HG03432 (cell line): ENCODE measurements around the gene PRDM16.

ENCODE experiments used
- ATAC-seq: cut with Tn5 transposase; IDR thresholded peaks from one replicate; pipeline ENCODE4 v1.9.1; 2021; ENCODE audit warnings: mild to moderate bottlenecking, moderate library complexity; ENCODE audit not compliant: unreplicated experiment

Gene PRDM16

DNA sequence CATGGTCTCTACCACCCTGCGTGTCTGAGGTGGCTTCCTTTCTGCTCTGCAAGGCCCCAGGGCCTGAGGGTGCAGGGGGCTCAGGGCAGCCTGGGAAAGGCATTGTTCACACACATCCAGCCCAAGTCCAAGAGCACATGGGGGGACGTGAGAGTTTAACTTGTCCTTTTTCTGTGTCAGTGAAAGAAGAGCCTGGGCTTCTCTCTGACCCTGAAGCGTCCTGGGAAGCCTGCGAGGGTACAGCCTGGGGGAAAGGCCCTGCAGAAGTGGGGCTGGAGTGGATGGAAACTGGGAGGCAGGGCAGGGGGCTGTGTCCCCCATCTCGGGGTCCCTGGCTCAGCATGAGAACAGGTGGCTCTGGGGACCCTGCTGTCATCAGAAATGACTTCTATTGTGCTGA, 181.6 kb downstream of the PRDM16 start:
- ATAC-seq: no peak

GRCh38 chr1:3251099-3251806, 182.2 kb downstream of the PRDM16 start:
- ATAC-seq: no peak

DNA sequence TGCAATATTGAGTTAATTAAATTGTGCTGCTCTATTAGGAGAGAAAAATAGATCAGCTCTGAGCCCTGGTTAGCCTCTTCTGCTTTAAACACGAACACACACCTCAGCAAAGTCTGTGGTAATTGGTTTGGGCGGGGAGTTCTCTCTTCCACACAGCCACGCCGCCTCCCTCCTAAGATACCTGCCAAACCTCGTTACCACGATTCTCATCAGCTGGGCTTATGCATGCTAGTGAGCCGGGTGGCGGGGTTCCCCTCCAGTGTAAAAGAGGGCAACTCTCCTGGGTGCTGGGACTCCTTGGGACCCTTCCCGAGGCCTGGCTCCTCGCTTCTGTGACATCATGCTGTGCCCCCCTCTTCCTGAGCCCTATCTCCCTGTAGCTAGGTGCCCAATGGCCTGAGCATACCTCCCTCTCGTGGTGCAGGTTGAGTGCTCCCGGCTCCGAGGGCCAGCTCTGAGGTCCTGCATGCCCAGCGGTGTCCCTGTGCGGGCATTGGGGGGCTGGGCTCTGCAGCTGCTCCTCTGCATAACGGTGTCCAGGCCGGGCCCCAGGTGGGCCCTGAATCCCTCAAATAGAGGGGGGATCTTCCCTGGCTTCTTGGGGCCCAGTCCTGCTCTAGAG, 182.9 kb downstream of the PRDM16 start:
- no peak for ATAC-seq

GRCh38 chr1:3255680-3256079, 186.7 kb downstream of the PRDM16 start:
- no peak for ATAC-seq

DNA sequence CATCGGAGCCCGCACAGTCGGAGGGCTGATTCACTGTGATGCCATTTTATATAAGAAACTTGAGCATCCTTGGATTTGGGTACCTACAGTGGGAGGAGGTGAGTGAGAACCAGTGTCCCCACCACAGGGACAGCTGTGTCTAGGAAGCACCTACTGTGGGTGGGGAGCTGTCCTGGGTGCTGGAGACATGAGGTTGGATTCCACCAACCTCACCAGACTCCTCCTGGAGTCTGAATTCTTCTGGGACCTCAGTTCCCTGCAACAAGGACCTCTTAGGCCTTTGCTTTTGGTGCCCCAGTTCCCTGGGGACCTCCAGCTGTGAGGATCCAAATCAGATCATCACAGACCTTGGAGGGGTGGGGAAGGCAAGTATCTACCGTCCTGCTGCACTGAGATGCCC, 188.8 kb downstream of the PRDM16 start:
- ATAC-seq: no peak

- ATAC-seq: no peak
Measured at GRCh38 chr1:3258386-3259003, 189.5 kb downstream of the PRDM16 start.

- ATAC-seq: no peak
Measured at GRCh38 chr1:3259020-3259419, 190.0 kb downstream of the PRDM16 start.

DNA sequence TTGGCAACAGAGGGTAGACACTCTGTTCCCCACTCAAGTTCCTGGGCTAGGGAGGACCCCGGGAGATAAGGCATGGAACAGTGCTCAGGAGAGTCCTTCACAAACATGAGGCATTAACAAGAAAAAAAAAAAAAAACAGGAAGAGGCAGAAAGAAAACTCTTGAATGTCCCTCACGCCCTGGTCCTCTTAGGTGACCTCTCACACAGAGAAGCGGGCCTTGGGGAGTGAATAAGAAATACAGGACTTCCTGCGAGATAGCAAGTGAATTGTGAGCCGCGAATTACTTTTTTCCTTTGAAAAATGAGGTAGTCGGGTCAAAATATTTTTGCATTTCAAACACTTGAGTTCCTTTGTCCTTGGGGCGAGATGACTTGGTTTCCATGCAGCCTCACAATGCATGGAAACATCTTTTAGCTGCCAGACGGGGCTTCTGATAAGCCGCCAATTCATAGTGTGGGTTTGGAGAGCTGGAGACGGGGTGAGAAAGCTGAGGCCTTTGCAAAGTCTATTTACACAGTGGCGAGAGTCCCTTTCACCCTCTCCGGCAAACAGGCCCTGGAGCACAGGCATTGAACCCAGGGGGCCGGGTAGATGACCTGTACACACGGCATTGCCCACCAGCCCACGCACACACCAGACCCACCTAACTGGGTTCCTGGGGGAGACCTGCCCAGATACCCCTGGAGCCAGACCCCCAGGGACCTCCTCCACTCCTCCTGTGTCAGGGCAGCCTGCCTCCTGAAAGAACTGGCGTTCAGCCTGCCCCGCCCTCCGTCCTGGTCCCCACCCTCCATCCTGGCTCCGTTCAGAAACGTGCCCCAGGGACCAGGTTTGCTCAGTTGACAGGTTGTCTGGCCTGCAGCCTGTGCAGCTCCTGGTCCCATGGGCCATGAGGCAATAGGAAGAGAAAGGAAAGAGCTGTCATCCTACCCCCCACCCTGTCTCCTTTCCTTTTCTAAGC, 192.3 kb downstream of the PRDM16 start:
- no peak for ATAC-seq

GRCh38 chr1:3261969-3262579, 193.1 kb downstream of the PRDM16 start:
- no peak for ATAC-seq

- no peak for ATAC-seq
Measured at GRCh38 chr1:3262681-3263286, 193.8 kb downstream of the PRDM16 start.

DNA sequence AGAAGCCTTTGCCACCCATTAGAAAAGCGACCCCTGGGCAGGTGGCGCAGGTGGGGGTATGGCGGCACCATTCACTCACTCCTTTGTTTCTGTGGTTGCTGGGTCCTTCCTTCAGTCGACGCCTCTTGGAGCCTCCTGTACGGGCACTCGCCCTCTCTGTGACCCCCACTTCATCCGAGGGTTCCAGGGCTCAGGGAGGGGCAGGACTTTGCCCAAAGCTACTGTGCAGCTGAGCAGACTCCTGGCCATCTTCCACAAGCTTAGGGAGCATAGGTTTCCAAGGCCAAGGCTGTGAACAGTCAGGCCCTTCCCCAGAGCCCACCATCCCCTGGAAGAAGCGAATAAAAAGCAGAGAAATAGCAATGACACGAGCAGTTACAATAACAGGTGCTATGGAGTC, 194.8 kb downstream of the PRDM16 start:
- no peak for ATAC-seq

DNA sequence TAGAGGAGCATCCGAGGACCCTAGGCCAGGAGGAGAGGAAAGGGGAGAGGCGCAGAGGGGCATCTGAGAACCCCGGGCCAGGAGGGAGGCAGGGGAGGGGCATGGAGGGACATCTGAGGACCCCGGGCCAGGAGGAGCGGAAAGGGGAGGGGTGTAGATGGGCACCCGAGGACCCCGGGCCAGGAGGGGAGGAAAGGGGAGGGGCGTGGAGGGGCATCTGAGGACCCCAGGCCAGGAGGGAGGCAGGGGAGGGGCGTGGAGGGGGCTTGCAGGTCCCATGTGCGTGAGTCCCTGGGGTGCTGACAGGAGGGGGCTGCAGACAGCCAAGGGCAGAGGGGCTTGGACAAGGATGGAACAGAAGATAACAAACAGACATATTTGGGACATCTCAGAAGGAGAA, 195.5 kb downstream of the PRDM16 start:
- no peak for ATAC-seq

- ATAC-seq: no peak
Measured at GRCh38 chr1:3265835-3266805, 197.1 kb downstream of the PRDM16 start.

DNA sequence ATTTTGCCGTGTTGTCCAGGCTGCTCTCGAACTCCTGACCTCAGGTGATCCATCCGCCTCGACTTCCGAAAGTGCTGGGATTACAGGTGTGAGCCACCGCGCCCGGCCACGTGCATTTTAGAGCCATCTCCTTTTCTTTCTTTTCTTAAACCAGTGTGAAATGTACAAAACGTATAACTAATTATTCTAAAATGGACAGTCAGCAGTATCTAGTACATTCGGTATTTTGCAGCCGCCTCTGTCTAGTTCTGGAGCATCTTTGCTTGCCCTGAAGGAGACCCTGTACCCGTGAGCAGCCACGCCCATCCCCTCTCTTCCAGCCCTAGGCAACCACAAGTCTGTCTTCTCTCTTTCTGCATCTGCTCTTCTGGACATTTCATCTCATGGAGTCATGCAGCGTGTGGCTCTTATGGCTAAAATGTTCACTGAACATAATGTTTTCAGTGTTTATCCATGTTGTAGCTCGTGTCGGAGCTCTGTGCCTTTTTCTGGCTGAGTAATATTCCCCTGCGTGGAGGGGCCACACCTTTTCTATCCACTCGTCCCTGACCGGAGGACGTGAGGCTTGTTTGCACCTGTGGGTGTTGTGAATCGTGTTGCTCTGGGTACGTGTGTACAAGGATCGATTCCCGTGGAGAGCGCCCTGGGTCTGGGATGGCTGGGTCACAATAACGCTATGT, 198.0 kb downstream of the PRDM16 start:
- no peak for ATAC-seq

- no peak for ATAC-seq
Measured at GRCh38 chr1:3267550-3268270, 198.7 kb downstream of the PRDM16 start.

DNA sequence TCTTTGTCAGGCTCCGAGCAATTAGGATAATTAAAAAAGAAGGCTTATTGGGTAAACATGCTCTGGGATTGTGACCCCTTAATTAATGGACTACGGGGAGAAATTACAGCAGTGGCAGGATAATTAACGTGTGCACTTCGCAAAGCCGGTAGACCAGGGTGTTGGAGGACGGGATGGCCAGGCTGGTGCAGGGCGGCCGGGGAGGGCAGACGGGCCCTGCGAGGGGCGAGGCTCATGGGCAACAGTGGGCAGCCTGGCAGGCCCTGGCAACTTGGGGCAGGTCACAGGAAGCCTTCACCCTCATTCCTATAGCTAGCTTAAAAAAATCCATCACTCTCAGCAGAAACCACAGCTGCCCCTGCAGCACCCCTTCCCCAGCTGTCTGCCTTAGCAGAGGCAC, 199.3 kb downstream of the PRDM16 start:
- no peak for ATAC-seq

DNA sequence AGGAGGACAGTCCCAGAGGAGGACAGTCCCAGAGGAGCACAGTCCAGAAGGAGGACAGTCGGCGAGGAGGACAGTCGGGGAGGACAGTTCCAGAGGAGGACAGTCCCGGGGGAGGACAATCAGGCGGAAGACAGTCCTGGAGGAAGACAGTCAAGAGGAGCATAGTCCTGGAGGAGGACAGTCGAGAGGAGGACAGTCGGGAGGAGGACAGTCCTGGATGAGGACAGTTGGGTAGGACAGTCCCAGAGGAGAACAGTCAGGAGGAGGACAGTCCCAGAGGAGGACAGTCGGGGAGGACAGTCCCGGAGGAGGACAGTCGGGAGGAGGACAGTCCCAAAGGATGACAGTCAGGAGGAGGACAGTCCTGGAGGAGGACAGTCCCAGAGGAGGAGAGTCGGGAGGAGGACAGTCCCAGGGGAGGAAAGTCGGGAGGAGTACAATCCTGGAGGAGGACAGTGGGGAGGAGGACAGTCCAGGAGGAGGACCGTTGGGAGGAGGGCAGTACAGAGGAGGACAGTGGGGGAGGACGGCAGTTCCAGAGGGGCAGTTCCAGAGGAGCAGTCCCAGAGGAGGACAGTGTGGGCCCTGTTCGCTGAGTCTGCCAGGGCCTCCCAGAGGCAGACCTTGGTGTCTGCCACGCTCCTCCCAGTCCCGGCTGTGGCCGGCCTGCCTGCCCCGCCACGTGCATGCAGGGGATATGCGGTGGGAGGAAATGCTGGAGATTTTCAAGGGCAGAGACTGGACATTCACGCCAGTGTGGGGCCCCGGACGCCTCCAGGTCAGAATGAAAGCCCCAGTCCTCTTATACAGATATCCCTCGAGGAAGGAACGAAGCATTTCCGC, 201.6 kb downstream of the PRDM16 start:
- no peak for ATAC-seq
